Small intestine (tissue), 16 donors: Measurements from ENCODE around the gene NET1. TPM values are rescaled to one million over a fixed set of nuclear protein-coding genes. Genes with fewer than 3 reads are reported as not detected.

ENCODE experiments used
- DNase-seq, 2 donors: peaks; one replicate each; pipeline versions ENCODE4 v3.0.0 to v3.0.0-alpha.2; 2013
- FAIRE-seq: peaks from 2 replicates; lab custom pipeline; 2012; peaks lifted over from hg19 to GRCh38; lab: Jason Lieb, UNC
- H3K27ac ChIP-seq, 3 donors: one replicate each; pipeline ENCODE4 v1.5.1; 2013; ENCODE audit warnings: low read length in 2 of 3, mild to moderate bottlenecking in 2 of 3, control low read depth in 1 of 3, inconsistent platforms in 1 of 3, low read depth in 1 of 3, moderate library complexity in 1 of 3
- H3K27me3 ChIP-seq, 3 donors: one replicate each; pipeline ENCODE4 v1.6.1; 2013; ENCODE audit warnings: low read length in 3 of 3, inconsistent platforms in 1 of 3; ENCODE audit not compliant: control insufficient read depth in 3 of 3, insufficient read depth in 3 of 3
- H3K36me3 ChIP-seq, 3 donors: one replicate each; pipeline ENCODE4 v1.6.1; 2013; ENCODE audit warnings: low read length in 3 of 3, inconsistent platforms in 1 of 3, low read depth in 1 of 3, mild to moderate bottlenecking in 1 of 3, moderate library complexity in 1 of 3; ENCODE audit not compliant: control insufficient read depth in 3 of 3, insufficient read depth in 2 of 3
- H3K4me1 ChIP-seq, 3 donors: one replicate each; pipeline ENCODE4 v1.6.1; 2013; ENCODE audit warnings: low read length in 2 of 3, inconsistent platforms in 1 of 3, low read depth in 1 of 3, mild to moderate bottlenecking in 1 of 3, moderate library complexity in 1 of 3; ENCODE audit not compliant: control insufficient read depth in 3 of 3, insufficient read depth in 2 of 3
- H3K4me3 ChIP-seq, 3 donors: one replicate each; pipeline ENCODE4 v1.5.1; 2013; ENCODE audit warnings: low read length in 3 of 3, control low read depth in 1 of 3, inconsistent platforms in 1 of 3, low read depth in 1 of 3, mild to moderate bottlenecking in 1 of 3, moderate library complexity in 1 of 3
- H3K9me3 ChIP-seq, 2 donors: one replicate each; pipeline ENCODE4 v1.6.1; 2013; ENCODE audit warnings: low read depth in 1 of 2, low read length in 1 of 2; ENCODE audit not compliant: control insufficient read depth in 2 of 2, insufficient read depth in 1 of 2
- WGBS, 3 donors: extraction: QIAGEN DNeasy Blood & Tissue Kit; methylation state at CpG; one replicate each; pipeline ENCODE4 v1.1.7; 2013; 5-methylcytosine and 5-hydroxymethylcytosine counted together
- long read RNA-seq, 10 donors: transcript quantifications; one replicate each; lab custom pipeline, GENCODE V29; 2026
- polyA plus RNA-seq, 4 donors: library from polyadenylated mRNA; stranded (reverse) in 3 of 4; unstranded in 1 of 4; fragments of 200-250 nt in 3 of 4; fragments of 120-200 nt in 1 of 4; gene quantifications; one replicate each; pipeline versions ENCODE4 v1.2.1 to v1.2.3, GENCODE V29; 2013
- donor health status: healthy with polysubstance abuse.
- donor health status: control.
- donor health status: control.
- donor health status: Bipolar disorder and iron deficiency.
- donor health status: healthy.

The NET1 gene, protein sequence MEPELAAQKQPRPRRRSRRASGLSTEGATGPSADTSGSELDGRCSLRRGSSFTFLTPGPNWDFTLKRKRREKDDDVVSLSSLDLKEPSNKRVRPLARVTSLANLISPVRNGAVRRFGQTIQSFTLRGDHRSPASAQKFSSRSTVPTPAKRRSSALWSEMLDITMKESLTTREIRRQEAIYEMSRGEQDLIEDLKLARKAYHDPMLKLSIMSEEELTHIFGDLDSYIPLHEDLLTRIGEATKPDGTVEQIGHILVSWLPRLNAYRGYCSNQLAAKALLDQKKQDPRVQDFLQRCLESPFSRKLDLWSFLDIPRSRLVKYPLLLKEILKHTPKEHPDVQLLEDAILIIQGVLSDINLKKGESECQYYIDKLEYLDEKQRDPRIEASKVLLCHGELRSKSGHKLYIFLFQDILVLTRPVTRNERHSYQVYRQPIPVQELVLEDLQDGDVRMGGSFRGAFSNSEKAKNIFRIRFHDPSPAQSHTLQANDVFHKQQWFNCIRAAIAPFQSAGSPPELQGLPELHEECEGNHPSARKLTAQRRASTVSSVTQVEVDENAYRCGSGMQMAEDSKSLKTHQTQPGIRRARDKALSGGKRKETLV
- polyA plus RNA-seq: 100 to 1,000 TPM in 3 of 4 donors, 10 to 100 TPM in 1; 58.0 to 187 (median 140) TPM
- long read RNA-seq, donor 1, transcript NET1-202 (10 exons, 3,253 nt): major isoform, 49 of 68 reads
- long read RNA-seq, donor 1, partial matches to known transcripts: 17 of 68 reads
- long read RNA-seq, donor 1, other reads (novel, unspliced or antisense): 0 of 68 reads
- long read RNA-seq, donor 2, transcript NET1-202 (10 exons, 3,253 nt): major isoform, 10 of 11 reads
- long read RNA-seq, donor 2, partial matches to known transcripts: 0 of 11 reads
- long read RNA-seq, donor 2, other reads (novel, unspliced or antisense): 0 of 11 reads
- long read RNA-seq, donor 3, partial matches to known transcripts: 11 of 16 reads
- long read RNA-seq, donor 3, other reads (novel, unspliced or antisense): 0 of 16 reads
- long read RNA-seq, donor 4, partial matches to known transcripts: 0 of 1 reads
- long read RNA-seq, donor 4, other reads (novel, unspliced or antisense): 0 of 1 reads
- long read RNA-seq, donor 5, partial matches to known transcripts: 25 of 26 reads
- long read RNA-seq, donor 5, other reads (novel, unspliced or antisense): 0 of 26 reads
- long read RNA-seq, donor 6, transcript NET1-202 (10 exons, 3,253 nt): major isoform, 19 of 19 reads
- long read RNA-seq, donor 6, partial matches to known transcripts: 0 of 19 reads
- long read RNA-seq, donor 6, other reads (novel, unspliced or antisense): 0 of 19 reads
- long read RNA-seq, donor 7: 0 reads
- long read RNA-seq, donor 8, partial matches to known transcripts: 0 of 2 reads
- long read RNA-seq, donor 8, other reads (novel, unspliced or antisense): 0 of 2 reads
- long read RNA-seq, donor 9, partial matches to known transcripts: 0 of 3 reads
- long read RNA-seq, donor 9, other reads (novel, unspliced or antisense): 0 of 3 reads
- long read RNA-seq, donor 10, transcript NET1-202 (10 exons, 3,253 nt): major isoform, 23 of 149 reads
- long read RNA-seq, donor 10, partial matches to known transcripts: 126 of 149 reads
- long read RNA-seq, donor 10, other reads (novel, unspliced or antisense): 0 of 149 reads

- peak; percentile 90 to 95 for DNase-seq
- Histone ChIP-seq H3K27me3 (peaks cover 0 to 4% (median 0%) of the 10 kb centered on the region in 3 donors), H3K27ac (peak within 1 kb of the TSS; percentile 24 to 52 (median 45)), H3K36me3 (no peaks in the 10 kb centered on the region), H3K4me3 (peak within 1 kb of the TSS; percentile 63 to 87 (median 69)), H3K4me1 (peaks cover 2 to 6% (median 5%) of the 10 kb centered on the region in 3 donors), H3K9me3 (no peaks in the 10 kb centered on the region)
- FAIRE-seq: no peak
- 0 to 1% (median 0%) methylated on average over 35 to 48 of the region's 48 CpGs for WGBS, 3 donors
Observed at GRCh38 chr10:5412277-5412941, at the start of gene NET1. Gene NET1, plus strand, starts transcription at chr10:5412557. Its CDS starts 136 bp downstream, at chr10:5412693.

DNA sequence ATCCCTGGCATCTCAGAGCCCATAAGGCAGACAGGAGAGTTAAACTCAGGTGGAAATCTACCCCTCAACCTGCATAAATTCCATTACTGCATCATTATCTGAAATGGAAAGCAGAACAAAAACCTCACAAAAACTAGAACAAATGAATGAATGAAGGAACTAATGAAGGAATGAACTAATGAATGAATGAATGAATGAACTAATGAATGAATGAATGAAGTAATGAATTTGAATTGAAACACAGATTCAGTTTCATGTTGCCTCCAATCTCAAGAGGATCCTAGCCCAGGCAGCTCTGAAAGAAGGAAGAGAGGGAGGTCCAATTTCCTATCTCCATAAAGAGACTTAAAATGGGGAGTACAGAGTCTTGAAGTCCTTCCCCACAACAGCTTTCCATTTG is 49.5 kb upstream of the NET1 start:
- no peaks in the 10 kb centered on the region for H3K36me3 ChIP-seq
- no peak overlapping the region for H3K4me3 ChIP-seq
- peaks cover 0 to 2% (median 0%) of the 10 kb centered on the region in 3 donors for H3K4me1 ChIP-seq
- peaks cover 0 to 39% (median 6%) of the 10 kb centered on the region in 3 donors for H3K27me3 ChIP-seq
- H3K9me3 ChIP-seq: no peaks in the 10 kb centered on the region
- FAIRE-seq: no peak
- no peak overlapping the region for H3K27ac ChIP-seq
- no peak for DNase-seq

DNA sequence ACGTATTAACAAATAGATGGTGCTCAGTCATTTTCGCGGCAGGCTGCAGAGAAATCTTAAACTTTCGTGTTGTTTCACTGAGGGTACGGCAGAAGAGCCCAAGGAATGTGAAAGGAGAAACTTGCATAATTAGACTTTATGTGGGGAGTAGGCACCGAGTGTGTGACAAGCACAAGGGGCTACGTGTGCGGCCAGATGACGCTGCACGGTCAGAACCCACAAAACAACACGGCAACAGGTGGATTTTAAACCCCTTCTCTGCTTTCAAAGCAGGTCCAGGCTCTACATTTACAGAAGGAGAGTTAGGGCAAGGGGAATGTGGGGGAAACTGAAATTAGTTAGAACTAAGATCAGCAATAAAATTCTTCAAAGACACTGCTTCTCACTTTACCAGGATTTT is 48.0 kb upstream of the NET1 start:
- FAIRE-seq: no peak
- peak in 1 of 2 donors; percentile 4 for DNase-seq
- no peaks in the 10 kb centered on the region for H3K9me3 ChIP-seq
- 31 to 74% (median 57%) methylated on average over 11 of the region's 11 CpGs for WGBS, 3 donors
- peaks cover 0 to 39% (median 6%) of the 10 kb centered on the region in 3 donors for H3K27me3 ChIP-seq
- no peak overlapping the region for H3K4me3 ChIP-seq
- no peak overlapping the region for H3K27ac ChIP-seq
- H3K4me1 ChIP-seq: peaks cover 0 to 2% (median 0%) of the 10 kb centered on the region in 3 donors
- no peaks in the 10 kb centered on the region for H3K36me3 ChIP-seq

DNA sequence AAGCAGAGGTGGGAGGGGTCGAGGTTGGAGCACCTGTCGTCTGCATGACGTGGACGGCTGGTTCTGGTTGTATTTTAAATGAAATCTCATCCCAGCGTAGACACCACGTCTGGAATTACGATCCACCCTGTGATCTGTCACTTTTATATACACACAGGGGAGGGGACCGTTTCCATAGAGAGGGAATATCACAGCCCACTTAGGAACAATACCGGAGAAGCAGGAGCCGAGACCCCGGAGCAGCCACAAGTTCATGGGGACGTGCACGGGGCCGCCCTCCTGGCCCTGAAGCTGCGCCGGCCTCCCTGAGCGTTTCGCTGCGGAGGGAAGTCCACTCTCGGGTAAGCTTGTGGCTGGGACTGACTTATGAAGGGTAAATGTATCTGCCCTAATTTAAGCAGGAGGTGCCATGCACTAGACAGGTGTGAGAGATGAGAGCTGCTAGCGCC is 47.4 kb upstream of the NET1 start, which contains the start of gene UCN3:
Gene UCN3, plus strand, starts transcription at position 77 of the 449 bp plus-strand sequence. CDS start 8,755 bp downstream, outside the sequence.
- peaks cover 0 to 39% (median 6%) of the 10 kb centered on the region in 3 donors for H3K27me3 ChIP-seq
- H3K4me3 ChIP-seq: peak within 1 kb of the TSS in 1 of 3 donors; percentile 28
- H3K9me3 ChIP-seq: no peaks in the 10 kb centered on the region
- no peak within 1 kb of the TSS for H3K27ac ChIP-seq
- peak; percentile 11 to 36 for DNase-seq
- H3K36me3 ChIP-seq: no peaks in the 10 kb centered on the region
- 15 to 49% (median 31%) methylated on average over 21 of the region's 21 CpGs for WGBS, 3 donors
- H3K4me1 ChIP-seq: peaks cover 0 to 2% (median 0%) of the 10 kb centered on the region in 3 donors
- FAIRE-seq: no peak

- Histone ChIP-seq H3K27me3 (peaks cover 0 to 39% (median 6%) of the 10 kb centered on the region in 3 donors), H3K4me3 (no peak overlapping the region), H3K9me3 (no peaks in the 10 kb centered on the region), H3K36me3 (no peaks in the 10 kb centered on the region), H3K27ac (no peak overlapping the region), H3K4me1 (peaks cover 0 to 2% (median 0%) of the 10 kb centered on the region in 3 donors)
- FAIRE-seq (no peak), DNase-seq (peak in 1 of 2 donors; percentile 11)
- WGBS, 3 donors: 16 to 28% (median 25%) methylated on average over 5 of the region's 5 CpGs
Observed at GRCh38 chr10:5365928-5366327, 46.4 kb upstream of the NET1 start.

- WGBS, 3 donors: 63 to 68% (median 66%) methylated on average over 16 of the region's 16 CpGs
- Histone ChIP-seq H3K36me3 (no peaks in the 10 kb centered on the region), H3K27ac (no peak overlapping the region), H3K4me3 (no peak overlapping the region), H3K4me1 (peaks cover 0 to 2% (median 0%) of the 10 kb centered on the region in 3 donors), H3K9me3 (no peaks in the 10 kb centered on the region), H3K27me3 (peaks cover 0 to 25% (median 3%) of the 10 kb centered on the region in 3 donors)
- no peak for FAIRE-seq
- no peak for DNase-seq
Observed at GRCh38 chr10:5369362-5370158, 42.8 kb upstream of the NET1 start.
